HL-60/S4 (cell line): ENCODE data around the gene RNASEH2A.

Experiments used
- in situ Hi-C: fragments of 300-500 bp; cut with MboI; formaldehyde crosslinking; loops from 2 replicates; pipeline ENCODE4 v1.14.3; 2022; ENCODE audit warnings: low sequenced_read_pairs

RNASEH2A gene

GRCh38 chr19:12806242-12807081 is at the start of gene RNASEH2A:
Gene RNASEH2A, plus strand, starts transcription at chr19:12806584. Its CDS starts 90 bp downstream, at chr19:12806674.
- in situ Hi-C loops: no loop called here

GRCh38 chr19:12757544-12758274 is 48.7 kb upstream of the RNASEH2A start:
- in situ Hi-C loops: no loop called here

- in situ Hi-C loops: loop anchor here (5.0 to 10.0 kb wide), 2 partner anchors 38 to 85 kb away; no protein-coding TSS in a partner anchor
These were observed 46.7 kb upstream of the RNASEH2A start for GRCh38 chr19:12759686-12760085.

- in situ Hi-C loops: loop anchor here (5.0 to 10.0 kb wide), 2 partner anchors 34 to 82 kb away; no protein-coding TSS in a partner anchor
These were observed 43.3 kb upstream of the RNASEH2A start for GRCh38 chr19:12763100-12763499.

- in situ Hi-C loops: loop anchor here (5.0 to 10.0 kb wide), 2 partner anchors 33 to 80 kb away; no protein-coding TSS in a partner anchor
These were observed 41.7 kb upstream of the RNASEH2A start for GRCh38 chr19:12764698-12765097.

GRCh38 chr19:12766051-12766521 is 40.3 kb upstream of the RNASEH2A start:
- in situ Hi-C loops: loop anchor here (10.0 kb wide), 1 partner anchor 79 kb away; no protein-coding TSS in a partner anchor

GRCh38 chr19:12767150-12767549 is 39.2 kb upstream of the RNASEH2A start:
- in situ Hi-C loops: loop anchor here (10.0 kb wide), 1 partner anchor 78 kb away; no protein-coding TSS in a partner anchor

GRCh38 chr19:12767666-12768065 is 38.7 kb upstream of the RNASEH2A start:
- in situ Hi-C loops: loop anchor here (10.0 kb wide), 1 partner anchor 77 kb away; no protein-coding TSS in a partner anchor

- in situ Hi-C loops: loop anchor here (10.0 kb wide), 1 partner anchor 75 kb away; no protein-coding TSS in a partner anchor
These were observed 36.7 kb upstream of the RNASEH2A start for GRCh38 chr19:12769689-12770088.

GRCh38 chr19:12770922-12771321 is 35.5 kb upstream of the RNASEH2A start:
- in situ Hi-C loops: no loop called here

GRCh38 chr19:12772323-12772722 is 34.1 kb upstream of the RNASEH2A start:
- in situ Hi-C loops: no loop called here

GRCh38 chr19:12773571-12773970 is 32.8 kb upstream of the RNASEH2A start:
- in situ Hi-C loops: no loop called here

GRCh38 chr19:12774588-12775555 is 31.5 kb upstream of the RNASEH2A start, which contains the start of gene HOOK2:
Gene HOOK2, minus strand, starts transcription at chr19:12775552. Its CDS starts 103 bp downstream, at chr19:12775449.
- in situ Hi-C loops: no loop called here

- in situ Hi-C loops: no loop called here
These were observed 29.0 kb upstream of the RNASEH2A start for GRCh38 chr19:12777217-12778016.

- in situ Hi-C loops: no loop called here
These were observed 28.1 kb upstream of the RNASEH2A start for GRCh38 chr19:12778017-12778904.

GRCh38 chr19:12778905-12779161 is 27.6 kb upstream of the RNASEH2A start:
- in situ Hi-C loops: no loop called here

GRCh38 chr19:12779162-12779993 is 27.0 kb upstream of the RNASEH2A start:
- in situ Hi-C loops: no loop called here

- in situ Hi-C loops: no loop called here
These were observed 24.3 kb upstream of the RNASEH2A start for GRCh38 chr19:12782174-12782423.
